LHCN-M2 (cell line): ENCODE measurements around the gene CHD9. TPM values are rescaled to one million over a fixed set of nuclear protein-coding genes. Genes with fewer than 3 reads are reported as not detected.
A peak's percentile ranks its signal among the peaks of the same experiment; 100 is the strongest.
"Not testable (repeated sequence)": the region's sequence is repeated elsewhere in the genome, so short reads cannot be mapped to it uniquely, and the experiment has no call there.

Source experiments
- DNase-seq: peaks from one replicate; pipeline ENCODE4 v3.0.0-alpha.2; 2012; ENCODE audit warnings: low read depth
- total RNA-seq: library from RNA; depleted of rRNA; stranded (reverse); fragments of >200 nt; gene quantifications from 2 replicates; pipeline ENCODE4 v1.2.3, GENCODE V29; 2014

Gene CHD9
- total RNA-seq, 1 experiment from 2014 or later: 41.4 TPM

DNA sequence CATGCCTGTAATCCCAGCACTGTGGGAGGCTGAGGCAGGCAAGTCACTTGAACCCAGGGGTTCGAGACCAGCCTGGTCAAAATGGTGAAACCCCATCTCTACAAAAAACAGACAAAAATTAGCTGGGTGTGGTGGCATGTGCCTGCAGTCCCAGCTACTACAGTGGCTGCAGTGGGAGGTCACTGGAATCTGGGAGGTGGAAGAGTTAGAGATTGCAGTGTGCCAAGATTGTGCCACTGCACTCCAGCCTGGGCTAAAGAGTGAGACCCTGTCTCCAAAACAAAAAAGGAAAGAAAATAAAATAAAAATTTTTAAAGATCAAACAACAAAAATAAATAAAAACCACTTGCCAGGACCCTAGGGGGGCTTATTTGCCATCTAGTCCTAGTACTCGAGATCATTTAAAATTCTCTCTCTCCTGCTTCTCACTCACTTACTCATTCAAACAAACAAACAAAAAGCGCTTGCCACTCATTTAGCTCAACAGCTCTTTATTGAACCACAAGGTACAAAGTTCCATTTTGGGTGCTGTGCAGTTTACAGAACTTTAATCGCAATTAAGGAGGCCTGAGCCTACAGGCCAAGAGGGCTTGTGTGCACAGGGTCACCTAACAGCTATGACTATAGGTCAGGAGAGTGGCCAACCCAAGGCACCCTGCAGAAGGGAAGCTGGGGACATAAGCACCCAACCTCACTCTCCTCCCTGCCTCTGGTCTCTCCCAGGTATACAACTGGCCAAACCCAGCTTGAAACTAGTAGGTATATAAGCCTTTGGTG lies 6.5 kb upstream of the CHD9 start:
- DNase-seq: no peak

DNA sequence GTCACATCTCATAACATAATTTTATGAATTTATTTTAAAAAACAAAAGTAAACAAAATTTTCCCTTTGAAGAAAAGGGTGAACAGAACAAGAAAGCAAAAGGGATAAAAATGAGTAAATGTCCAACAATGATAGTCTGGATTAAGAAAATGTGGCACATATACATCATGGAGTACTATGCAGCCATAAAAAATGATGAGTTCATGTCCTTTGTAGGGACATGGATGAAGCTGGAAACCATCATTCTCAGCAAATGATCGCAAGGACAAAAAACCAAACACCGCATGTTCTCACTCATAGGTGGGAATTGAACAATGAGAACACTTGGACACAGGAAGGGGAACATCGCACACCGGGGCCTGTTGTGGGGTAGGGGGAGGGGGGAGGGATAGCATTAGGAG lies 3.5 kb upstream of the CHD9 start:
- DNase-seq: not testable (repeated sequence)

DNA sequence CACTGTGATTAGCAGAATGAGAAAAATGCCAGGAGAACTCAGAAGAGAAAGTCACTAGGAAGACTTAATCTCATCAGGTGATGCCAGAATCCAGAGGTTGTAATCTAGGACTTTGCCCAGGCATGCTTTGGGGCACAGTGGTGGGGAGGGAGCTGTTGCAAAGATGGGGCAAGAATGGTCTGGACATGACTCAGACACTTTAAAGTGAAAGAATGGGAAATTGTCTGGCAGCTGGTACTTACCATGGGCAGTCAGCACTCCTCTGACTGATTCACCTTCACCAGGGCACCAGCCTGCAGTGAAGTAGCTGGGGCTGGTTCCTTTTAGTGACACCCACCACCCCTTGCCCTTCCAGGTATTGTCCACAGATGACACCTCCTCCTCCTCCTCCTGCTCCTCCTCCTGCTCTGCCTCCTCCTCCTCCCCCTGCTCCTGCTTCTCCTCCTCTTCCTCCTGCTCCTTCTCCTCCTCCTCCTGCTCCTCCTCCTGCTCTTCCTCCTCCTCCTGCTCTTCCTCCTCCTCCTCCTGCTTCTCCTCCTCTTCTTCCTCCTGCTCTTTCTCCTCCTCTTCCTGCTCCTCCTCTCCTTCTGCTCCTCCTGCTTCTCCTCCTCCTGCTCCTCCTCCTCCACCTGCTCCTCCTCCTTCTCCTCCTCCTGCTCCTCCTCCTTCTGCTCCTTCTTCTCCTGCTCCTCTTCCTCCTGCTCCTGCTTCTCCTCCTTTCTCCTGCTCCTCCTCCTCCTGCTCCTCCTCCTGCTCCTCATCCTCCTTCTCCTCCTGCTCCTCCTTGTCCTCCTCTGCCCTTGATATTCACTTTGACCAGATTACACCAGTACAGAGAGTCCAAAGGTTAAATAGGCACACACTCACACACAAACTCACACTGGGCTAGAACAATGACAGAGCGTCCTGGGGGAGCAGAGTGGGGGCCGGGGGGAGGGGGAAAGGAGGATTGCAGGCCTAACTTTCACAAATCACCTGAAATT lies 2.0 kb upstream of the CHD9 start, which contains the start of gene CHD9NB:
CHD9NB (minus strand) TSS at position 379 of the 983 bp plus-strand sequence. CDS start 8,739 bp downstream, outside the sequence.
- peak; percentile 95 for DNase-seq

DNA sequence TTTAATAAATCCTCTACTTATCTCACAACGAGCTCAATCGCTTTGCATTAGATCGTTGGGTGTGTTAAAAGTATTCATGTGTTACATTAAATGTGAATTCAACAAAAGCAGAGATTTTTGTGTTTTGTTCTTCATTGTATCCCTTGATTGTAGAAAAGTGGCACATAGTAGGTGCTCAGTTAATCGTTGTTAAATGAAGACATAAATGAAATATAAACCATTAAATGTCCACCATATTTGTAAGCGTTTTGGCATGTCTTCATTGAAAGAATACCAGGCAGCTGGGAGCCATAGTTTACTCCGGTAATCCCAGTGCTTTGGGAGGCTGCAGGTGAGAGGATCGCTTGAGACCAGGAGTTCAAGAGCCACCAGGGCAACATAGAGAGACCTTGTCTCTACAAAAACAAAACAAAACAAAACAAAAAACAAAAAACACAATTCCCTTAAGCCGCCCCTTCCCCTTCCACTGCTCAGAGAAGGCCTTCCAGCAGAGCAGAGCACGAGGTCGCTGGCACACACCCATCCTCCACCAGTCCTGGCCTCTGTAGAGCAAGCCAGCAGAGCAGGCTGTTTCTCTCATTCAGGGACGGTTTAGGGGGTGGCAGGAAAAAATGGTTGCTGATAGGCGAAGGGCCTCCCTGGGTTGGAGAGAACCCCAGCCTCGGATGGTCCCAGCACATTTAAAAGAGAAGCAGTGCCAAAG lies 673 bp upstream of the CHD9 start:
- peak; percentile 26 for DNase-seq

DNA sequence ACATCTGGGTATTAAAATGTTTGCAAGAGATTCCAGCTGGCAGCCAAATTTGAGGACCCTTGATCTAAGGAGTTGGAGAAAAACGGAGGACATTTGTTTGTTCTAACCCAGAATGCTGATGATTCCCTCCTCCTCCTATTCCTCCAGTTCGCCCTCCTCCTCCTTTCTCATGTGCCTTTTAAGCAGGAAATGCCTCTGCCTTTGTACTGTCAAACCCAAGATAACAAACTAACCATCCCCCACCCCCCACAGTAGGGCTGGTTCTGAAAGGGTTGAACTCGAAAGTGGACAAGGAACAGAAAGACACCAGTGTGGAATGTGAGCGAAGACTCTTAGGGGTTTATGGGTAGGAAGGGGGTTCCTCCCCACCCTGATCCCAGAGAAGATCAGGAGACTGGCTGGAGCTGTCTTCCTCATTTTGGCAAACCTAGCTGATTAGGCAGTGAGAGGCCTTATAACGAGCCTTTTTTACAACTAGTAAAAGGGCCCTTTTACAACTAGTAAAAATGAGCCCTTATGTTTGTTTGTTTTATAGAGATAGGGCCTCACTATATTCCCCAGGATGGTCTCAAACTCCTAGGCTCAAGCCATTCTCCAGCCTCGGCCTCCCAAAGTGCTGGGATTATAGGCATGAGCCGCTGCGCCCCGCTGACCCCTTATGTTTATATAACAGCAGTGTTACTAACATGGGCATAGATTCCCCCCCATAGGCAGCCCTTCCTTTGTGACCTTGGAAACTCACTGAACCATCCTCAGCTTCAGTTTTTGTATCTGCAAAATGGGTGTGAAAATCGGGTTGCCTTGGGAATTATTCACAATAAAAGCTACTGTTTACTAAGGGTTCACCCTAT lies 975 bp downstream of the CHD9 start:
- DNase-seq: peak; percentile 67

DNA sequence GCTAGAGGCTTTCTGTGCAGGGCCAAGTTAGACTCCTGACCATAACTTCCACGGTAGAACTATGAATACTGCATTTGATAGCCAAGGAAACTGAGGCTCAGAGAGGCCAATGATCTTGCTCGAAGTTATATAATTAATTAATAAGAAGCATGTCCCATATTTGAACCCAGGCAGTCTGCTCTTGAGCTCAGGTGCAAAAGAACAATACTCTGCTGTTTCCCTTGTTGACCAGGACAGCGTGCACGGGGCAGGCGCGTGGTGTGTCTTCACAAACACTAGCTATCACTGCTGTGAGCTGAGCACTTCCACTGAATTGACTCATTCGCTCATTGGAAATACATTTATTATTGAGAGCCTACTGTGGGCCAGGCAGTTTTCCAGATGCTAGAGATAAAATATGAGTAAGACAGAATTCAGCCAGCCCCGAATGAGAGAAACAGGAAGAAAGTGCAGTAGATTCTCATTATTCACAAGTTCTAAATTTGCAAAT lies 1.6 kb downstream of the CHD9 start:
- DNase-seq: no peak

DNA sequence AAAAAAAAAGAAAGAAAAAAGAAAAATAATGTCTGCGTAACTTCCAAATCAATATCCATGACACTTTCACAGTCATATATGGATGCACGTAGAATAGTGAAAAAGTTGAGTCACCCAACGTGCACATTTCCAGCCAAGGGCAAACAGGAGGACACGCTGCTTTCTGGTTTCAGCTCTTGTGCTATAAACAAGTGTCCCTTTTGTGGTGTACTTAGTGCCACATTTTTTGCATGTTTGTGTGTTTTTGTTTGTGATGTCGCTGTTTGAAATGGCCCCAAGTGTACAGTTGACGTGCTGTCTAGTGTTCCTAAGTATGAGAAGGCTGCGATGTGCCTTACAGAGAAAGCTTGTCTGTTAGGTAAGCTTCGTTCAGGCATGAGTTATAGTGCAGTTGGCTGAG lies 2.9 kb downstream of the CHD9 start:
- no peak for DNase-seq

DNA sequence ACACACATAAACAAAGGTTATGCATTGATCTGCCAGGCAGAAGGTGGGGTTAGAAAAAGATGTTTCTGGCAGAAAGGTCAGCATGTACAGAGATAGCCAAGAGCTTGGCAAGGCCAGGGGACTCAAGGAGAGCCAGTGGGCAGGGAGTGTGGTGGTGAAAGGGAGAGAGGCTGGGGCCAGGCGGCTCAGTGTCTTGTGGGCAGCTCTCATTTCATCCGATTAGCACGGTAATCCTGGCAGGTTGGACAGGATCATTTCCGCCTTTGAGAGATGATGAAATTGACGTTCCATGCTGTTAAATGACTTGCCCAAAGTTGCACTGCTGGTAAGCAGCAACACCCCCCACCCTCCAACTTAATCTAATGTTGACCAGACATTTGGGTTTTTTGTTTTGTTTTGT lies 3.6 kb downstream of the CHD9 start:
- no peak for DNase-seq

DNA sequence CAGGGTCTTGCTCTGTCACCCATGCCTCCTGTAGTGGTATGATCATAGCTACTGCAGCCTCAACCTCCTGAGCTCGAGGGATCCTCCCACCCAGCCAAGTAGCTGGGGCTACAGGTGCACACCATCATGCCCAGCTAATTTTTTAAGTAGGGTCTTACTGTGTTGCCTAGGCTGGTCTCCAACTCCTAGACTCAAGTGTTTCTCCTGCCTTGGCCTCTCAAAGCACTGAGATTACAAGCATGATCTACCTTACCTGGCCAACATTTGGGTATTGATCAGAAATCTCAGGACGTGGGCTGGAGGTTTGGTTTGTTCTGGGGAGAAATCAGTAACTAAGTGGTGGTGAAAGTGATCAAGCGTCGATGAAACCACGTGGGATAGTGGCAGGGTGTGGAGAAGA lies 4.1 kb downstream of the CHD9 start:
- no peak for DNase-seq

DNA sequence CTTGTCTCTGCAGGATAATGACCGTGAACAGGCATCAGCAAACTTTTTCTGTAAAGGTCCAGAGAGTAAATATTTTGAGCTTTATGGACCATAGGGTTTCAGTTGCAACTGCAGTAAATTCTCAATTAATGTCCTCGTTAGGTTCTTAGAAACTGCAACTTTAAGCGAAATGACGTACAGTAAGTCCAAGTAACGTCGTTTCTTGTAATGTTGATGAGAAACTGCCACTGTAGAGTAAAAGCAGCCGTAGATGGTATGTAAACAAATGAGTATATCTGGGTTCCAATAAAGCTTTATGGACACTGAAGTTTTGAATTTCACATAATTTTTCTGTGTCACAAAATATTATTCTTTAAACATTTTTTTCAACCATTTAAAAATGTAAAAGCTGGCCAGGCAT lies 4.9 kb downstream of the CHD9 start:
- no peak for DNase-seq

DNA sequence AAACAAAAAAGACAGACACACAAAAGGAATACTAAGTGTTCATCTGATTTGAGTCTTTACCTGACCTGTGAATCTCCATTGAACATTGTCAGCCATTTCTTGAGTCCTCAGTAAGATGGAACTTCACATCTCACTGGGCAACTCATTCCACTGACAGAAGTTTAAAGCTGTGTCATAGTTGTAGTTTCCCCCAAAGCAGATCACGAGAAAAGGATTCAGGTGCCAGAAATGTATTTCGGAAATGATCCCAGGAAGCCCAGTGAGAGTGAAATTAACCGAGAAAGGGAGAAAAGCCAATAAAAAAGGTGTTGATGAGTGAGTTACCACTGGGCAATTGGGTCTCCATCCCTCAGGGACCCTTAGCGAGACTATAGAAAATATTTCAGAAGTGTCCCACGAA lies 6.5 kb downstream of the CHD9 start:
- DNase-seq: no peak

DNA sequence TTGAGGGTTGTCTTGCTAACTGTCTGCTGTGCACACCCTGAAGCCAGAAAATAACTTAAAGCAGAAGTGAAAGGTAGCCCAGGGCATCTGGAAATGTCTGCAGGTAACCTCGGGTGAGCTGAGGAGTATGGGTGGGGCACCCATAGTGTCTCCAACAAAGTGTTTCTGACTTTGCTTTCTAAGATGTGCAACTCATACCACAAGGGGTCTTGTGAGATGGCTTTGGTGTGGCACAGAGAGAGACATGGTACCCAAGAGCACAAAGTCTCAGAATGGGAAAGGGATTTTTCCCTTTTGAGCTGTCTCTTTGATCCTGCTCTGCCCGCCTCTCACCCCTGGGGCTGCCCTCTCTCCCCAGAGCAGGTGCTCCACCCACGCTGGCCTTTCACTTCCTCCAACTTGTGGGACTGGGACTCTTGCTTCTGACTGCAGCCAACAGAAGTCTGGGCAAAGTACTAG lies 6.9 kb downstream of the CHD9 start:
- DNase-seq: no peak

DNA sequence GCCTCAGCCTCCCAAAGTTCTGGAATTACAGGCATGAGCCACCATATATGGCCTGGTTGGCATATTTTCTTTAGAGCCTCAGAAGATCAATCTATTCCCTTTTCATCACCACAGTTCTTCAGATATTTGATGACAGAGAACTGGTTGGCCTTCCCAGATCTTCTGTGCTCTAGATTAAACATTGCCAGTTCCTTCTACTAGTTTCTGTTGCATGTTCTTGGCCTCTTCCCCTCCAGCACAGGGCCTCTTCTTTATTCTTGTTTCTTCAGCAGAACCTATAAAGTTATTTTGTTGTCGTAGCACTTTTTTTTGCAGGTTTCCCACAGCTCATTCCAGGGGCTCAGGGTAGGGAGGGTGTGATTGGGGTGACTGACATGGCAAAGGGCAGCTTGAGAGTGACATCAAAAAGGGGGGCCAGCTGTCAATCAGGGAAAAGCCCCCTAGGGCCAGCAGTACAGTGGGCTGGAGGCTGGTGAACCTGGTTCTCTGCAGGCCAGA lies 9.3 kb downstream of the CHD9 start:
- DNase-seq: no peak

DNA sequence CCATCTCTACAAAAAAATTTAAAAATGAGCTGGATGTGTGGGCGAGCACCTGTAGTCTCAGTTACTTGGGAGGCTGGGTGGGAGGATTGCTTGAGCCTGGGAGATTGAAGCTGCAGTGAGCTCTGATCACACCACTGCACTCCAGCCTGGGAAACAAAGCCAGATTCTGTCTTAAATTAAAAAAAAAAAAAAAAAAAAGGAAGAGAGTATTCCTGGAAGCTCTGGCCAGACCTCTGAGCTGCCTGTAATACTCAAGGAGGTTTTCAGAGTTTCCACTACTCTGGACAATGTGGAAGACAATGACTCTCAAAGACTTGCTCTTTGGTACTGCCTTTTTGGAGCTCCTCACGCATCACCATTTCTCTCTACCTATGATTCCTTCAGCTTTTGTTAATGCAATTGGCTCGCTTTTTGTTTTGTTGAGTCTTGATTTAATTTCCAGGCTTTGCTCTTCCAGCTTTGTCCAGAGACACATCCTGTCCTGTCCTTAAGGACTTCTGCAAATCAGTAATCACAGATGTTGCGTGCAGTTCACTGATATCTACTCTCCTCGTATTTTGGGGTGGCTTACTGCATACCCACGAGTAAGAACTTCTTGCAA lies 10.8 kb downstream of the CHD9 start:
- no peak for DNase-seq

DNA sequence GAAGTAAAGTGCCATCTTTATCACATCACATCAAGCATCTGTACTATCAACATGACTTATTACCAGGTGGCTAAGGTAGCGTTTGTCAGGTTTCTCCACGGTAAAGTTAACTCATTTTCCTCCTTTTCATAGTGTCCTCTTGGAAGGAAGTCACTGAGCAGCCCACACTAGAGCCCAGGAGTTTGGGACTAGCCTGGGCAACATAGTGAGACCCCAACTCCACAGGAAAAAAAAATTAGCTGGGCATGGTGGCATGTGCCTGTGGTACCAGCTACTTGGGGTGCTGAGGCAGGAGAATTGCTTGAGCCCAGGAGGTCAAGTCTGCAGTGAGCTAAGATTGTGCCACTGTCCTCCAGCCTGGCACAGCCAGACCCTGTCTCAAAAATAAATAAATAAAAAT lies 12.9 kb downstream of the CHD9 start:
- DNase-seq: no peak

DNA sequence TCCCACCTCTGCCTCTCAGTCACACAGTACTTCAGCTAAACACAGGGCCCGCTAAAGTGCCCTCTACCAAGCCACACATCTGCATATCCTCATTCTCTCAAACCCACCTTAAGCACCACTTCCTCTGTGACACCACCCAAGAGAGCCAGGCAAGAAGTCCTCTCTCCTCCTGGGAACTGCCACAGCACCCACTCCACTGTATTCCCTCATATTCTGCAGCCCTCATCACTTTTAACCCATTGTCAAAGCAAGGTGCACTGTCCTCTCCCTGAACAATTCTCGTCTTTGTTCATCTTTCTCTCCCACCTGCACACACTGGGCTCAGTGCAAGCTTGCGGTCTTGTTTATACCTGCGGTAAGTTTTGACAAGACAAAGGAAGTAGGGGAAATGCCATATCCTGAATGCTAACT lies 13.6 kb downstream of the CHD9 start:
- DNase-seq: no peak

DNA sequence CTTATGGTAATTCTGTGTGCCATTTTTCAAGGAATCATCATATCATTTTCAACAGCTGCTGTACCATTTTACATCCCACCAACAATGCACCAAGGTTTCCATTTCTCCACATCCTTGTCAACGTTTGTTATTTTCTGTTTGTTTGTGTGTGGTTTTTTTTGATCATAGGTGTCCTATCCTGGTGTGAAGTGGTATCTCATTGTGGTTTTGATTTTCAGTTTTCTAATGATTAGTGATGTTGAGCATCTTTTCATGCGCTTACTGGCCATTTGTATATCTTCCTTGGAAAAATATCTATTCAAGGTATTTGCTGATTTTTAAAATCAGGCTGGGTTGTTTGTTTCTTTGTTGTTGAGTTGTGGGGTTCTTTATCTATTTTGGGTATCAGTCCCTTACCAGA lies 15.0 kb downstream of the CHD9 start:
- DNase-seq: no peak

DNA sequence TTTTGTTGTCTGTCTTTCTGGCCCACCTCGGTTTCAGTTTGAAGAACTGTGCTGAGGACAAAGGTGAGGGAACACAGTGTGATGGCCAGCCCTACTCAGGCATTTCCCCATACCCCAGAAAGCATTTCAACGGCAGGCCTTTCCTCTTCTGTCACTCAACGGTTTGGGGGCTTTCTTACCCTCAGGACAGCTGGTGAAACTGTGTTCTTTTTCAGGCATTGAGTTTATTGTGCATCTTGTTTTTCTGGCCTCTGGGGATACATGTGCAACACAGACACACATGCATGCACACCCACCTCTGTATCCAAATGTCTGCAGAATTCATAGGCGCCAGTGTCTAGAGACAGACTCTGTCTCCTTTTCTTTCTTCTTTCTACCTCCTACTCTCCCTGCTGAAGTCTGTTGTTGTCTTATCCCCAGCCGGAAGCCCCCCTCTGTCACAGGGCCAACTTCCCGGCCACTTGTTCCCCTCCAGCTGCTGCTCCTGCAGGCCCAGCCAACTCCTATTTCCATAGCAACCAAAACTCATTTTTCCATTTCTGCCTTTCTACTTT lies 17.0 kb downstream of the CHD9 start:
- peak; percentile 71 for DNase-seq

DNA sequence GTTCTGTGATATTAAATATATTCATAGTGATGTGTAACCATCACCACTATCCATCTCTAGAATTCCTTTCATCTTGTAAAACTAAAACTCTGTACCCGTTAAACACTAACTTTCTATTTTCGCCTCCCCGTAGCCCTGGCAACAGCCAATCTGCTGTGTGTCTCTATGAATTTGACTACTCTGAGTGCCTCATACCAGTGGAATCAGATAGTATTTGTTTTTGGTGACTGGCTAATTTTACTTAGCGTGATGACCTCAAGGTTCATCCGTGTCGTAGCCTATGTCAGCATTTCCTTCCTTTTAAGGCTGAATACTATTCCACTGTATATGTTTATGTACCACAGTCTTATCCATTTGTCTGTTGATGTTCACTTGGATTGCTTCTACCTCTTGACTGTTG lies 18.2 kb downstream of the CHD9 start:
- DNase-seq: no peak

DNA sequence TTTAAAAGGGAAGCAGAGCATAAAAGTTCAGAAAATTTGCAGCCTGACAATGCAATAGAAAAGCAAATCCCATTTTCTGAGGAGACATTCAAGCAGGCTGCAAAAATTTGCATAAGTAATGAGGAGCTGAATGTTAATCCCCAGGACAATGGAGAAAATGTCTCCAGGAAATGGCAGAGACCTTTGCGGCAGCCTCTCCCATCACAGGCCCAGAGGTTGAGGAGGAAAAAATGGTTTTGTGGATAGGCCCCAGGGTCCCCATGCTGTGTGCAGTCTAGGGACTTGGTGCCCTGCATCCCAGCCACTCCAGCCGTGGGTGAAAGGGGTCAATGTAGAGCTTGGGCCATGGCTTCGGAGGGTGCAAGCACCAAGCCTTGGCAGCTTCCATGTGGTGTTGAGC lies 19.5 kb downstream of the CHD9 start:
- not testable (repeated sequence) for DNase-seq
